GM15510 (cell line): Measurements from ENCODE around the gene AMPD1.

Source experiments
- POLR2A ChIP-seq: IDR thresholded peaks from 3 replicates; pipeline ENCODE4 v1.6.1; 2011; ENCODE audit warnings: borderline replicate concordance; ENCODE audit not compliant: insufficient read length; ENCODE audit errors: extremely low read depth

AMPD1 gene

DNA sequence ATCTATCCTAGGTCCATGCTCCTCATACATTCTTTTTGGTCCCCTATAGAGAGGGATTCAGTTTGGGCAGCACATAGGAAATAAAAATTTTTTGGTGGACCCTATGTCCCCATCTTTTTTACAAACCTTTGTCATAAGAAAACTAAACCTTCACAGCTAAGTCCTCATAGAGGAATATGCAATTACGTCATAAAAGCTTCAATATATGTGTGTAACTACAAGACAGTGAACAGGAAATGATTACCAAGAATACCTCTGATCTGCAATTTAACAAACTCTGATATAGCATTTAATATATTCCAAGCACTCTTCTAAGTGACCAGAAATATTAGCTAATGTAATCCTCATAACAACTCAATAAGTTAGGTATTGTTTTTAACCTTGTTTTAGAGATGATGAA, 19.2 kb downstream of the AMPD1 start:
- TF ChIP-seq POLR2A = no peak

DNA sequence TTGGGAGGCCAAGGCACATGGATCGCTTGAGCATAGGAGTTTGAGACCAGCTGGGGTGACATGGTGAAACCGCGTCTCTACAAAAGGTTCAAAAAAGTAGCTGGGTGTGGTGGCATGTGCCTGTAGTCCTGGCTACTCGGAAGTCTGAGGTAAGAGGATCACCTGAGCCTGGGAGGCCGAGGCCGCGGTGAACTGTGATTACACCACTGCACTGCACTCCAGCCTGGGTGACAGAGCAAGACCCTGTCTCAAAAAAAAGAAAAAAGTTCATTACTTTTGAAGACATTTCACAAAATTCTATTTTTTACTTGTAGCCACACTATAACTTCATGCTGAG, 23.4 kb downstream of the AMPD1 start:
- no peak for TF ChIP-seq POLR2A

DNA sequence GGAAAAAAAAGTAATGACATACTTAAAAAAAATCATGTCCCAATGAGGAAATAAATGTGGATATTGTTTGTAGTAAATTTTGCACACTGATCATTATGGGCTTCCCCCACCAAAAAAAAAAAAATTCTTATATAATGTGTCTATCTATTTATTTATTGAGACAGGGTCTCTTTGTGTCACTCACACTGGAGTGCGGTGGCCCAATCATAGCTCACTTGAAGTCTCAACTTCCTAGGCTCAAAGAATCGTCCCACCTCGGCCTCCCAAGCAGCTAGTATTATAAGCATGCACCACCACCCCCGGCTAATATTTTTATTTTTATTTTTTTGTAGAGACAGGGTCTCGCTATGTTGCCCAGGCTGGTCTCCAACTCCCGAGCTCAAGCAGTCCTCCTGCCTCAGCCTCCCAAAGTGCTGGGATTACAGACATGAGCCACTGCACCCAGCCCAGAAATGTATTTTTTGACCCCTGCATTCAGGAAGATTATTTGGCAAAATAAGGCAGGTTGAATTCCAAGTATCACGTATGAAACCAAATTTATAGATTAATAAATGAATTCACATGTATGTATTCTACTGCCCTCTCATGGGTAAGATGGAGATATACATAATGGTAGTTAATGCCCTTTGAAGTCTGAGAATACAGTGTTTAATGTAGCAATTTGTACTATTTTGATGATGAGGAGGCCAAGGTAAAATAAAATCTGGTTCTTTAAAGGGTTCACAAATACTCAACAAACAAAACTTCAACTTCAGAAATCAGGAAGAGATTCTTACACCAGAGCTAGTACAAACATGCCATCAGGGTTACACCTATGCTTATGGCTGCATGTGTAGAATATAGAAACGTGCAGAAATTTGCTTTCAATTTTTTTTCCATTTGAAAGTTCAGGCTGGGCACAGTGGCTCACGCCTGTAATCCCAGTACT, 24.1 kb downstream of the AMPD1 start:
- no peak for TF ChIP-seq POLR2A

DNA sequence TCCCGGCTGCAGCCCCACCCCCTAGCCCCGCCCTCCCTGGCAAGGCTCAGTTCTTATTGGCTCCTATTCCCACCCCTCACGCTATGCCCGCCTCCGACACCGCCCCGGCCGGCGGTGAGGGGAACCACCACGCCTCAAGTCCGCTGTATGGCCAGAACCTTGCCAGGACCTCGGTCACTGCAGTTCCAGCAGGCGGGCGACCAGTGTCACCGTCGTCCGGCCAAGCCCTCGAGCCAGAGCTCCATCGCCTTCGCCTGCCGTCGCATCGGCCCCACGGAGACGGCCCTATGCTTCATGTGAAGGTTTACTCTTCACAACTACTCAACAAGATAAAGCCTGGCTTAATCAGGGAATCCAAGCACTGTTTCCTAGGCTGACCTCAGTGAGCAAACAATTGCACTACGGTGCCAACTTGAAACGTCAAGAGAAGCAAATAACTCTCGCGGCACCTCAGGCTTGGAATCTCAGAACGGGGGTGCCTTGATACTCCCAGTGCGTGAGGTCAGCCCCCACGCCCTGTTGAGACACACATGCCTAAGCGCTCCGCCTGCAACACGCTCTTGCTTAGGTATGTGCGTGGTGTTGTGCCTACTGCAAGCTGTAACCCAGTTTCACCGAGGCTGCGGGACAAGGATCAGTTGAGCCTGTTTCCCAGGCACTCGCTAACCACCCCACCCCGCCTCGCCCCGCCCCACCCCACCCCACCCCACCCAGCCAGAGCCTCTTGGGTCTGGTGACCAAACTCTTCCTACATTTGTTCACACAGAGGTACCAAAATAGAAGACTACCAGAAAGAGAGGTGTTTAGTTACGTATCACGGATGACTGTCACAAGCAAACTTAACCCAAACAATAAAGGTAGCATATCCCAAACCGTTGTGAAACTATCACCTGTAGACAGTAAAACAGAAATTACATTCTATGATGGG, 25.0 kb downstream of the AMPD1 start:
- no peak for TF ChIP-seq POLR2A

DNA sequence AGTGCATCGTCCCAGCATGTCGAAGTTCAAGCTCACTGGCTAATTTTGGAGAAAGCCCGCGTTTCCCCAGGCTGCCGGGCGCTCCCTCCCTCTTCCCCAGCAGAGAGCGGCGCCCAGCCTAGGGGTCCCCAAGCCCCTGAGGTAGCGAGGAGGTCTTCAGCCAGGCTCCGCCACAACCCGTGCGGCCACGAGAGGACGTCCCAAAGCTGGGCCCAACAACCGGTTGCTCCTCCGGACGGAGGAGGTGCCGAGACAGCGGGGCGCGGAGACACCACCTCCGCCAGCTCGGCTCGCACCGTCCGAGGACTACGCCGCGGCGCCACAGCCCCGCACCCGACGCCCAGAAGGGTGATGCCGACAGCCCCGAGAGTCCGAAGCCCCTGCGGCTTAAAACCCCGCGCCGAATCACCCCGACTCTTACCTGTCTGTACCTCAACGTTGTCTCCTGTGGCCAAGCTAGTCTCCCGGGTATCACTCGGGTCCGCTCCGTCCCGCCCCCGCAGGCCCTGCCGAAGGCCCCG, 25.7 kb downstream of the AMPD1 start, which contains the start of gene DENND2C:
TSS of gene DENND2C (minus strand) at position 488 of the 521 bp plus-strand sequence. CDS start 44,065 bp downstream, outside the sequence.
- no peak for TF ChIP-seq POLR2A

DNA sequence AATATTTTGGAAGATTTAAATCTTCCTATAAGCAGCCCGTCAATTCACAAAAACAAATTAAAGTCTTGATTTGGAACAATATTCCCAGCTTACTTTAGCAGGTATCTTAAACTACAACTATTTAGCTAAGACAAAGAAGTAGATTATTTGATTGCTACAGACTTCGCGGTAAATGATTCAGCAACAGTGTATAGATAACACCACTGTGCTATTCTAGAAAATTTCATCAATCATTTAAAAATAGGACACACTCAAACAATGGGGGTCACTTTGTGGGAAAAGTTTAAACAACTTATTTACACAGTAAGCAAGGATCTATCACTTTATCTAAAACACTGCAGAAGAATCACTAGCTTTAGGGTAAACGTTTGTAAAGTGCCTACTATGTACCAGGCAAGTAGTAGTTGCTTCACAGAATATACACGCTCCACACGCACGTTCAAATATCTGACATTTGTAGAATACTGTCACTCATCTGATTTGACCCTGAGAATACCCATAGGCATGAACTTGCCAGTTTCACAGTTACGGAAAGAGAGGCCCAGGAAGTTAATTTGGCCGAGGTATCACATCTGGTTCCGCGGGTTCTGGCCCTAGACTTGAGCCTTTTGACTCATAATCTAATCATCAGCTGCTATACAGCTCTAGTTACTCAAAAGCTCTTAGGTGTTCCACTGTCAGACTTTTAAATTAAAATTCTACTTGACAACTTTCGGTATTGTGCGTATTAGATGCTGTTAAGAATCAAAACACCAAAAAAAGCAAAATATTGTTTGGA, 26.4 kb downstream of the AMPD1 start:
- TF ChIP-seq POLR2A = no peak

DNA sequence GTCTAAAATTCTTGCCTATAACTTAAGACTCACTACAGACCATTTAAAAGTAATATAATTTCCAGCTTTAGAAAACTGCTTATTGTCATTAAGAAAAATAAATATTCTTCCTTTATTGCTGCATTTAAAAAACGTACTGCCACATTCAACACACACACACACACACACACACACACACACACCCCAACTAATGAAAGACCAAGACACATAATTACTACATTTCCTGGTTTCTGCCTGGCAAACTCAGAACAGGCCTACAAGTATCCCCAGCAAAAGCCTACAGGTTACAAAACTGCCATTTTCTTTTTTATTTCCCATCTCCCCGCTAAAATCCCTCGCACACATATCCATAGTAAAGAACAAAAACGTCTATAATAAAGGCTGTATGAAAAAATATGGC, 27.0 kb downstream of the AMPD1 start:
- TF ChIP-seq POLR2A = no peak

DNA sequence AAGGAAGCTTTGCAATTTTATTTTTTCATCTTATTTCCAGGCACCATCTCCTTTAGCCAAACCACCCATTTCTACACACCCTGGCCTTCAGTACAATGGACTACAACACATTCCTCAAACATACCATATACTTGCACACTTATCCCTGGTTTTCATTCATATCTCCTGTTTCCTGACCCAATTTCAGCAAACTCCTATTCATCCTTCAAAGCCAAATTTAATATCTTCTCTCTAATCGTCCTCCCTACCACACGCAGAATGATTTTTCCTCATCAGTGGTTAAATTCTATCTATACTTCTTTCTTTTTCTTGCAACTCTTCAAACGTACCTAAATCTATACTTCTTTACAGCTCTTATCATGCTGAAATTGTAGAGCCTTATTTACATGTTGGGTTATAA, 28.4 kb downstream of the AMPD1 start:
- TF ChIP-seq POLR2A = no peak

DNA sequence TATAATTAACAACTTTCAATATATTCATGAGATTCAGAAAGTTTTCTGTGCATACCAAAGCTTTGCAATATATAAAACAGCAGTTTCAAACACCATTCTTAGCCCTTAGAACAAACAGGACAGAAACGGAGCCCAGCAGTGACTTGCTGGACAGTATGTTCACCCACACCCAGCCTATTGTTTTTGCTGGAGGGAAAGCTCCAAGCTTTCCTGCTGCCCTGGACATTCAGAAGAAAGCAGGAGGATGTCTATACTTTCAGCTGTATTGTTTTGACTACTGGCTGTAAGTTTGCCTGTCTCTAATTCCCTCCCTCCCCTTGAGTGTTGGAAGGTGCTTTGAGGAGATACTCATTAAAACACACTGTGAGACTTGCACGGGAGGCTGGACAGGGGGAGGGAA, 35.1 kb downstream of the AMPD1 start:
- no peak for TF ChIP-seq POLR2A

DNA sequence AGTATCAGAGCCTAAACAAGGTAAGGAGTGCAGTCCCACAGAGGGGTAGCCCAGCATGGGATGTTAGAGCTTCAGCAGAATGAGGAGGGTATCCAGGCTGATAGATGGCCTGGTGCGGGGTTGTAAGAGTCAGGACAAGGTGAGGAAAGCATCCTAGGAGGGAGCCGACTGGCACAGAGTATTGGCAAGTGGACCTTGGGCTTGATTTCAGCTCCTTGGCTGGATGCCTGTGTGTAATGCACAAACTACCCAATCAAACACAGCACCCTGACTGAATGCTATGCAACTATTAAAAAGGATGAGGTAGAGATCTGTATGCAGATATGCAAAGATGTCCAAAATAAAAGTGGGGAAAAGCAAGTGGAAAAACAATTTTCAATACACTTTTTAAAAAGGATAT, 43.5 kb downstream of the AMPD1 start:
- no peak for TF ChIP-seq POLR2A

DNA sequence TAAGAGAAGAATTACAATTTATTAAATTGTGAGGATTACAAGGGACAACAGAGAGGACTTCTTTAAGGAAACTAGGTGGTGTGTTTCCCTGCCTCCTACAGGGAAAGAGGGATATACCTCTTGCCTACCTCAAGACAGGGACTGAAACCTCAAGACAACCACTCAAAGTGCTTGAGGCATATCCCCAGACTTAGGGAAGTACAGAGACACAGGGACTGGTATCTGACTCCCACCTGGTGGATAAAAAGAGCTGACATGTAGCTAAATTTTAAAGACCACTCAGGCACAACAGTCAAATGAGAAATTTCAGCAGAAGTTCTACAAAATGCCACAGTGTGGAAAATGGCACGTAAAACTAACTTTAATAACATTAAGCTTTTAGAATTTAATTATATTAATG, 46.8 kb downstream of the AMPD1 start:
- no peak for TF ChIP-seq POLR2A

DNA sequence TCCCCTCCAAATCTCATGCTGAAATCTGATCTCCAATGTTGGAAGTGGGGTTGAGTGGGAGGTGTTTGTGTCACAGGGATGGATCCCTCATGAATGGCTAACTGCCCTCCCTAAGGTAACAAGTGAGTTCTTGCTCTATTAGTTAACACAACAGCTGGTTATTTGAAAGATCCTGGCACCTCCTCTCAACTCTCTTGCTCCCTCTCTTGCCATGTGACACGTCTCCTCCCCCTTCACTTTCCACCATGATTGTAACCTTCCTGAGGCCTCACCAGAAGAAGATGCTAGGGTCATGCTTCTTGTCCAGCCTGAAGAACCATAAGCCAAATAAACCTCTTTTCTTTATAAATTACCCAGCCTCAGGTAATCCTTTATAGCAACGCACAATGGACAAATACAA, 54.0 kb downstream of the AMPD1 start:
- TF ChIP-seq POLR2A = no peak

DNA sequence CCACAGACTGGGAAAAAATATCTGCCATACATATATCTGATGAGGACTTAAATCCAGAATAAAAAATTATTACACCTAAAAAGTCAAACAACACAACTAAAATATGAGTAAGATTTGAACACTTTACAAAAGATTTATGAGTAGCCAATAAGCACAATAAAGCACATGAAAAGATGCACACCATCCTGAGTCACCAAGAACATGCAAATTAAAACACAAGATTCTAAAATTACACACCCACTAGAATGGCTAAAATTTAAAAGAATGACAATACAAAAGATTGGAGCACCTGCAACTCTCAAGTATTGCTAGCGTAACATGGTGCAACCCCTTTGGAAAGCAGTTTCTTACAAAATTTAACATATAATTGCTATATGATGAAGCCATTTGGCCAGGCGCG, 56.4 kb downstream of the AMPD1 start:
- TF ChIP-seq POLR2A = no peak

DNA sequence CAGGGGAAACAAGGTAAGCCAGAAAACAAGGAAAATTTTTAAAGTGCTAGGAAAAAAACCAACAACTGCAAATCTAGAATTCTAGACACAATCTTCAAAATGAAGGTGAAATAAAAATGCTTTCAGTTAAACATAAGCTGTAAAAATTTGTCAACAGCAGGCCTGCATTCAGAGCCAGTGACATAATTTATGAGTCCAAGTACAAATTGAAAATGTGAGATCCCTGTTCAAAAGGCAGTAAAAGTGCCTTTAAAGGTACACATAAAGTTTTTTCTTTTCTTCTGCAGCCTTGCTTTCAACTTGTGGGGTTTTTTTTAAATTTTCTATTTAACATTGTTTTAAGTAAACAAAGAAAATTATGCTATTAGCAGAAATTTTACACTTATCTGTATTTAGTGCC, 62.9 kb downstream of the AMPD1 start:
- TF ChIP-seq POLR2A = no peak
